ENCODE measurements around the gene ACAA2.

DNA sequence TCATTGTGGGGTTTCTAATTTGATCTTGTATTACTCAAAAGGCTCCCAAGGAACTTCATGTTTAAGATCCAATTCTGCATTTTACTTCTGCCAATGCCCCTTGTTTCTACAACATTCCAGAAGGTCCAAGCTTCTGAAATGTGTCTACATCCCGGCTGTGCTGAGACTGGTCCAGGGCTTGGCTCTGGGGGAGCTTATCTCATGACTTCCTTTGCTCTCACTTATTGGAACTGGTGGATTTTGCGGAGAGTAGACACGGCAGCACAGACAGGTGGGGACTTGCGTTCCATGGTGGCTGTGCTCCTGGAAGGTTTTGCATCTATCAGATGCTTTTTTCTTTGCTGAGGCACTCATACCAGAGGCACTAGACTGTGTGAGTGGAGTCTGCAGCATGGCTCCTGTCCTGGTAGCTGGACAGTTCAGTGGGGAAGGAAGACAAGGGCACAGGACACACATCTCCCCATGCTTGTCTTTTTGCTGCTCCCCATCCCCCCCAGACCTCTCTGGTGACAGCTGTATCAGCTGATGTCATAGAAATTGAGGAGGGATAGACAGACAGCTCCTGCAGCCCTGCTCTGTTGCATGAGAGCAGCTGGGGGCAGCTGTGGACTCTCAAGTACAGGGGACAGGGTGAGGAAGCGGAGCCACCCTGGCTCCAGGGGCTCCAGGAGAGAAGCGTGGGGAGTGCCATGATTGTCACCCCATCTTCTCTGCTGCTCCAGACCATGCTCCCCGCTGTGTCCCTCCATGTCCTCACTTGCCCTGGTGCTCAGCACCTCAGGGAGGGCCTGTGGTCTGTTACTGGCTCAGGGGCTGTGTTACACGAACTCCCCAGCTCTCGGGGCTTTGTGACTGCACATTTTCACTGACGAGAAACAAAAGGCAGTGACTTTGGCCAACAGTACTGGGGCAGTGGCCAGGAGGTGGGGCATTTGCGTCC is 46.0 kb downstream of the ACAA2 start:
- TF ChIP-seq, protein P1, sequence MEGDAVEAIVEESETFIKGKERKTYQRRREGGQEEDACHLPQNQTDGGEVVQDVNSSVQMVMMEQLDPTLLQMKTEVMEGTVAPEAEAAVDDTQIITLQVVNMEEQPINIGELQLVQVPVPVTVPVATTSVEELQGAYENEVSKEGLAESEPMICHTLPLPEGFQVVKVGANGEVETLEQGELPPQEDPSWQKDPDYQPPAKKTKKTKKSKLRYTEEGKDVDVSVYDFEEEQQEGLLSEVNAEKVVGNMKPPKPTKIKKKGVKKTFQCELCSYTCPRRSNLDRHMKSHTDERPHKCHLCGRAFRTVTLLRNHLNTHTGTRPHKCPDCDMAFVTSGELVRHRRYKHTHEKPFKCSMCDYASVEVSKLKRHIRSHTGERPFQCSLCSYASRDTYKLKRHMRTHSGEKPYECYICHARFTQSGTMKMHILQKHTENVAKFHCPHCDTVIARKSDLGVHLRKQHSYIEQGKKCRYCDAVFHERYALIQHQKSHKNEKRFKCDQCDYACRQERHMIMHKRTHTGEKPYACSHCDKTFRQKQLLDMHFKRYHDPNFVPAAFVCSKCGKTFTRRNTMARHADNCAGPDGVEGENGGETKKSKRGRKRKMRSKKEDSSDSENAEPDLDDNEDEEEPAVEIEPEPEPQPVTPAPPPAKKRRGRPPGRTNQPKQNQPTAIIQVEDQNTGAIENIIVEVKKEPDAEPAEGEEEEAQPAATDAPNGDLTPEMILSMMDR (IDR thresholded peaks at IDR 0.05): no peak
- no peak for TF ChIP-seq EP300 (IDR thresholded peaks at IDR 0.05)
